Activated naive CD4-positive, alpha-beta T cell treated with anti-CD3 and anti-CD28 coated beads, Interleukin-2, amount 50 U/mL, for 16 hours (primary cell): ENCODE results near the gene C2CD3.
A peak's percentile ranks its signal among the peaks of the same experiment; 100 is the strongest.
"Not testable (repeated sequence)": the region's sequence is repeated elsewhere in the genome, so short reads cannot be mapped to it uniquely, and the experiment has no call there.

Source experiments
- DNase-seq: peaks from one replicate; pipeline ENCODE4 v3.0.0-alpha.2; 2020

Gene C2CD3

GRCh38 chr11:74001822-74002286, 168.9 kb downstream of the C2CD3 start:
- DNase-seq = no peak

GRCh38 chr11:74000307-74001133, 170.3 kb downstream of the C2CD3 start:
- no peak for DNase-seq

- DNase-seq = no peak
Measured at GRCh38 chr11:73999581-74000306, 171.1 kb downstream of the C2CD3 start.

DNA sequence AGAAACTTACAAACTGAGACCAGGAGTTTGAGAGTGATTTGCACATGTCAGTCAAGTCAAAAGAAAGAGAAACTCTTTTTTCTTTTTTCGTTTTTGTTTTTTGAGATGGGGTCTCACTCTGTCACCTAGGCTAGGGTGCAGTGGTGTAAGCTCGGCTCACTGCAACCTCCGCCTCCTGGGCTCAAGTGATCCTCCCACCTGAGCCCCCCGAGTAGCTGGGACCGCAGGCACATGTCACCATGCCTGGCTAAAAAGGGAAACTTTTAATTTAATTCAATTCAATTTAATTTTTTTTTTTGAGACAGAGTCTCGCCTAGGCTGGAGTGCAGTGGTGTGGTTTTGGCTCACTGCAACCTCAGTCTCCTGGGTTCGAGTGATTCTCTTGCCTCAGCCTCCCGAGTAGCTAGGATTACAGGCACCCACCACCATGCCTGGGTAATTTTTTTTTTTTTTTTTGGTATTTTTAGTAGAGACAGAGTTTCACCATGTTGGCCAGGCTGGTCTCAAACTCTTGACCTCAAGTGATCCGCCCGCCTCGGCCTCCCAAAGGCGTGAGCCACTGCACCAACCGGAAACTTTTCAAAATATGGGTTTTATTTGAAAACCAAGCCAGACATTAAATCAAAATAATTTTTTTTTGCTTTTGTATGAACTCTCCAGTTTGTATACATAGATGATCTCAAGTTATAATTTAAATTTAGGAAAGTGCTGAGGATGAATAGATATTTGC, 171.8 kb downstream of the C2CD3 start:
- no peak for DNase-seq

DNA sequence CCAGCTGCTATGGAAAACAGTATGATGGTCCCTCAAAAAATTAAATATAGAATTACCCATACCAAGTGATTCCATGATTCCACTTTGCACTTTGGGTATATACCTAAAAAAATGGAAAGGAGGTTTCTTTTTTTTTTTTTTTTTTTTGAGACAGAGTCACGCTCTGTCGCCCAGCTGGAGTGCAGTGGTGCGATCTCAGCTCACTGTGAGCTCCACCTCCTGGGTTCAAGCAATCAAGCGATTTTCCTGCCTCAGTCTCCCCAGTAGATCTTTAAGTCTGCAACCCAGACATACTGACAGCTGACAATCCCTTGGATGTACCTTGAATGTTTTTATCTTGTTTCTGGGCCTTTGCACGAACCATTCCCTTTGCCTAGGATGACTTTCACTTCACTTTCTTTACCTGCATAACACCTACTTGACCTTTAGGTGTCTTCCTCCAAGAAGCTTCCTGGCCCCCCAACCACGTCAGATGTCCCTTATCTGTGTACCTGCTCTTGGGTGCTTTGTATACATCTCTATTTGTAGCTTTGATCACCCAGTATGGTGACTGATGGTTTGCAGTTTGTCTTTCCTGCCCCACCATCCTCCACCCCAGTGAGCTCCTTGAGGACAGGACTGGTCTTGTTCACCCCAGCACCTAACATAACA, 173.6 kb downstream of the C2CD3 start:
- no peak for DNase-seq

DNA sequence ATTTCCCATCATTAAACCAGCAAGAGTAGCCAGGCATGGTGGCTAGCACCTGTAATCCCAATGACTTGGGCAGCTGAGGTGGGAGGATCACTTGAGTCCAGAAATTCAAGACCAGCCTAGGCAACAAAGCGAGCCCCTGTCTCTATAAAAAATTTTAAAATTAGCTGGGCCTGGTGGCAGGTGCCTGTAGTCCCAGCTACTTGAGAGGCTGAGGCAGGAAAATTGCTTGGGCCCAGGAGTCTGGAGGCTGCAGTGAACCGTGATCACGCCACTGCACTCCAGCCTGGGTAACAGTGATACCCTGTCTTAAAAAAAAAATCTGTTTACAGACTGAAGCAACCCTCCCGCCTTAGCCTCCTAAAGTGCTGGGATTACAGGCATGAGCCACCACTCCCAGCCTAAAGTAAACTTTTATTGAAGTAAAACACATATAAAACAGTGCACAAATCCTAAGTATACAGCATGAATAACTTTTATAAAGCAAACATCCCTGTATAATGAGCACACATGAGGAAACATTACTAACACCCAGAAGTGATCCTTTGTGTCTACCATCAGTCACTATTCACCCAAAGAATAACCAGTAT, 174.5 kb downstream of the C2CD3 start:
- DNase-seq = no peak

- no peak for DNase-seq
Measured at GRCh38 chr11:73995731-73996130, 175.1 kb downstream of the C2CD3 start.

GRCh38 chr11:73995247-73995646, 175.6 kb downstream of the C2CD3 start:
- DNase-seq = no peak

DNA sequence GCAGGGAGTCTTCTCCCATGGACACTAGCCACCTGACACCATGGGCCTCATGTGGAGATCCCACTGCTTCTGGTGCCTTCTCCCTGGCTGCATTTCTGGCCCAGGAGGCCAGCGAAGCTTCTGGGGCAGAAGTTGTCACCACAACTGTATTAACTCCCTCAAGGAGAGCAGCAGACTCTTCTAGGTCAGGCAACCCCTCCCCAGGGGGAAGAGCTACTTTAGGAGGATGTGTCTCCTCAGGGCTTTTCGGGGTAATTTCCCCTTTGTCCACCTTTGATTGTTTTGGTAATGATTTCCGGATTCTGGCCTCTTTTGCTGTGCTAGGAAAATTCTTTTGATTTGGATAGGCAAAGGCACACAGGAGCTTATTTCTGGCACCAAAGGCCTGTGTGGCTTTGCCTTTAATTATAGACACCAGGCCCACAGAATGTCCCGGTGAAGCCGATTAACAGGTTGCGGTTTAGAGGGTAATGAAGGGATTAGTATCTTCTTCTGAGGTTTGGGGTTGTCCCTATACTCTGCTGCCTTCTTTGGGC, 179.3 kb downstream of the C2CD3 start:
- no peak for DNase-seq

DNA sequence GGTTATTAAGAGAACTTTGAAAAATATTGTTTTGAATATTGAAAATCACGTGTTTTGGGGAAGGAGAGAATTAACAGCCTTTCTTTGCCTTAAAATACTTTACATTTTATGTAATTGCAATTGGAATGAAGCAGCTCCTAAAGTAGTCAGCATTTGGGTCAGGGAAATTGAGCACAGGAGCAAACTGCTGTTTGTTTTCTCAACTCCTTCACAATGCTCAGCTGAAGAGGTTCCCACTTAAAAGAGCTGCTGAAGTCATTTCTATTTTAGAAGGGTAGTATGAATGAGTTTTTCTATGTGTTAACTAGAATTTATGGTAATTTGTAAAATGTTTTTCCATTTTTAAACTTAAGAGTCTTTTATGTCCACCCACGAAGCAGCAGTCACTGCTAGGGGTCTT, 180.1 kb downstream of the C2CD3 start:
- no peak for DNase-seq

DNA sequence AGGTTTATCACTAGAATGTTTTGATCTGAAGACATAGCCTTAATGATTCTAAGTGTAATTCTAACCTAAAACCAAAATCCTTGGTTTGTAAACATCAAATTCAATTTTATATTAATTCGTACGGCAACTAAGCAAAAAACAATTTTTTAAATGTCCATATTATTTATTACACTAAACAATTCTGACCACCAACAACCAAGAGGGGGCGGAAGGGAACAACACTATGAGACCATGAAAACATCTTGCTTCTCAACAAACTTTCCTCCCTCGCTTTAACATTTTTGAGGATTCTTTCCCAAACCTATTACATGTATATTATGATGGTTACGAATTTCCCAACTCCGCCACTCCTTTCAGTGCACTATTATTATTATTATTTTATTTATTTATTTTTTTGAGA, 181.6 kb downstream of the C2CD3 start:
- DNase-seq = no peak

DNA sequence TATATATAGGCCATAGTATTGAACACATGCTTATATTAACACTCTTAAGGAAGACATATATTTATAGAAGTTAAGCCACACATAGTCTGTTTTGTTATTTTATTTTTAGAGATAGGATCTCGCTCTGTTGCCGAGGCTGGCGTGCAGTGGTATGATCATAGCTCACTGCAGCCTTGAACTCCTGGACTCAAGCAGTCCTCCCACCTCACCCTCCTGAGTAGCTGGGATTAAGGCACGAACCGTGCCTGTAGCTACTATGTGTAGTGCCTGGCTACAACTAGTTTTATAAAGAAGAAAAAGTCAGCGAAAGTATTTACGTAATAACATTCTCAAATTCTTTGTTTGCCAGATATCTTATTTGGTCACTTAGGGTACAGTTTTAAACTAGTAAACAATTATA, 182.6 kb downstream of the C2CD3 start:
- DNase-seq = no peak

DNA sequence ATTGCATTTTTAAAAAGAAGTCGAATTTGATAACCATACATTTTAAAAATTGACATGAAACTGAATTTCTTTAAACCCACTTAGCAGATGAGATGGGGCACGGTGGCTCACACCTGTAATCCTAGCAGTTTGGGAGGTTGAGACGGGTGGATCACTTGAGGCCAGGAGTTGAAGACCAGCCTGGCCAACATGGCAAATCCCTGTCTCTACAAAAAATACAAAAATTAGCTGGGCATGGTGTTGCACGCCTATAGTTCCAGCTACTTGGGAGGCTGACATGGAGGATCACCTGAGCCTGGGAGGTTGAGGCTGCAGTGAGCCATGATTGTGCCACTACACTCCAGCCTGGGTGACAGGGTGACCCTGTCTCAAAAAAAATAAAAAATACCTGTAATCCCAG, 185.1 kb downstream of the C2CD3 start:
- DNase-seq = not testable (repeated sequence)

GRCh38 chr11:73983741-73984538, 186.9 kb downstream of the C2CD3 start:
- peak; percentile 34 for DNase-seq

DNA sequence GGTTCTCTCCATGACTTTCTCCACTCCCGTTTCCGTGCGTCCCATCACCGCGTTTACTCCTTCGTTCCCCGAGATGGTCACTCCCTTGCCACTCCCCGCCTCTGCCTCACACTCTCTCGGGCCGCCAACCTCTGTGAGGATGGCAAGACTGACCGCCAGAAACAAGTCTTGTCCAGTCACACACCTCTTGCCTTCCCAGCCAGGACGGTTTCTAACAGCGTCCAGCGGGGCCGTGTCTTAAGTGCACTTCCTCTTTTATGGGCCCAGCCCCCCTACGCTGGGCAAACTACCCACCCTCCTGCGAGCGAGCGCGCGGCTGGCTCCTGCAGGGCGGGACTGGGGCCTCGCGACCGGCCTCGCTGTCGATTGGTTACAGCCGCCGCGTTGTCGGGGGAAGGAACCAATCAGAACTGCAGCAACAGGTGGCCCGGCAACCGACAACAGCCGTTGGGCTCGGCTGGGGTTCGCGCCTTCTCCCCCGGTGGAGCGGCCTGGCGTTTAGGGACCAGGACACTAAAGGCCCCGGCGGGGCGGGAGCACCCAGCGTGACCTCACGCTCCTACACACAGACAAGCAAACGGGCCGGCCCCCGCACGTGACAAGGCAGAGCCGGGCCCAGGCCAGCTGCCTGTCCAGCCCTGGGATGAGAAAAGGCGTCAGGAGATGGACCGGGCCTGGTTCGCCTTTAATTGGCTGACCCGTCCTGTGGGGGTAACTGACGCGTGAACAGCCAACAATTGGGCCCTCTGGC, 187.6 kb downstream of the C2CD3 start:
- peak; percentile 94 for DNase-seq

DNA sequence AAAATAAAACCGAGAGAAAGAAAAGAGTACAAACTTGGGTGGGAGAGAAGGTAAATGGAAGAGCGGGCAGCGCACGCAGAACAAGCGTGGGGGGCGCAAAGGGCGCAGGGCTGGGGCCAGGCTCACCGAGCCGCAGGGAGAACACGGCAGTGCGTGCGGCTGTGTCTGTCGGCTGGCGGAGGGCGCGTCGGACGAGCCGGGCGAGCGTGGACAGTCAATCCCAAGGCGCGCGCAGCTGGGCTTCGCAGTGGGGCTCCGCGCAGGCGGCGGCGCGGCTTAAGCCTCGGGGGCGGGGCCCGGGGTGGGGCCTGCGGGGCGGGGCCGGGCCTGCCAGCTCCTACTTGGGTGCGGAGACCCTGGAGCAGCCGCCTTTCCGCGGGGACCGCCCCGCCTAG, 188.2 kb downstream of the C2CD3 start, which contains the start of gene UCP2:
Gene UCP2, minus strand, starts transcription at position 249 of the 395 bp plus-strand sequence. CDS start 4,465 bp downstream, outside the sequence.
- DNase-seq = peak; percentile 83

- DNase-seq = no peak
Measured at GRCh38 chr11:73981051-73981805, 189.6 kb downstream of the C2CD3 start.

GRCh38 chr11:73980001-73980961, 190.5 kb downstream of the C2CD3 start:
- DNase-seq = peak; percentile 64
